BE2C (cell line): ENCODE data around the gene SEMA3A. TPM values are rescaled to one million over a fixed set of nuclear protein-coding genes. Genes with fewer than 3 reads are reported as not detected.
"Not testable (repeated sequence)": the region's sequence is repeated elsewhere in the genome, so short reads cannot be mapped to it uniquely, and the experiment has no call there.

ENCODE experiments used
- DNase-seq: peaks from one replicate; pipeline ENCODE4 v3.0.0-alpha.2; 2020
- H3K27me3 ChIP-seq: fragments of 250-450 bp; sonication (Bioruptor Pico); 2 replicates; pipeline ENCODE4 v1.5.1; 2020; ENCODE audit warnings: mild to moderate bottlenecking
- H3K36me3 ChIP-seq: fragments of 250-450 bp; sonication (Bioruptor Pico); 2 replicates; pipeline ENCODE4 v1.5.1; 2020; ENCODE audit warnings: mild to moderate bottlenecking
- H3K4me1 ChIP-seq: fragments of 250-450 bp; sonication (Bioruptor Pico); 2 replicates; pipeline ENCODE4 v1.5.1; 2020
- H3K4me3 ChIP-seq: 2 replicates; pipeline ENCODE4 v1.5.1; 2011; ENCODE audit warnings: low read depth, low read length
- H3K9me3 ChIP-seq: fragments of 250-450 bp; sonication (Bioruptor Pico); 2 replicates; pipeline ENCODE4 v1.5.1; 2020
- CTCF ChIP-seq: IDR thresholded peaks from 2 replicates; pipeline ENCODE4 v1.5.1; 2012; ENCODE audit warnings: mild to moderate bottlenecking, low read depth, low read length
- polyA plus RNA-seq: library from polyadenylated mRNA; unstranded; fragments of >200 nt; gene quantifications from one replicate; pipeline ENCODE4 v1.2.1, GENCODE V29; 2012; ENCODE audit warnings: low read depth, missing spikeins; ENCODE audit not compliant: insufficient read length, insufficient read depth

Gene SEMA3A
- polyA plus RNA-seq = 51.7 TPM

DNA sequence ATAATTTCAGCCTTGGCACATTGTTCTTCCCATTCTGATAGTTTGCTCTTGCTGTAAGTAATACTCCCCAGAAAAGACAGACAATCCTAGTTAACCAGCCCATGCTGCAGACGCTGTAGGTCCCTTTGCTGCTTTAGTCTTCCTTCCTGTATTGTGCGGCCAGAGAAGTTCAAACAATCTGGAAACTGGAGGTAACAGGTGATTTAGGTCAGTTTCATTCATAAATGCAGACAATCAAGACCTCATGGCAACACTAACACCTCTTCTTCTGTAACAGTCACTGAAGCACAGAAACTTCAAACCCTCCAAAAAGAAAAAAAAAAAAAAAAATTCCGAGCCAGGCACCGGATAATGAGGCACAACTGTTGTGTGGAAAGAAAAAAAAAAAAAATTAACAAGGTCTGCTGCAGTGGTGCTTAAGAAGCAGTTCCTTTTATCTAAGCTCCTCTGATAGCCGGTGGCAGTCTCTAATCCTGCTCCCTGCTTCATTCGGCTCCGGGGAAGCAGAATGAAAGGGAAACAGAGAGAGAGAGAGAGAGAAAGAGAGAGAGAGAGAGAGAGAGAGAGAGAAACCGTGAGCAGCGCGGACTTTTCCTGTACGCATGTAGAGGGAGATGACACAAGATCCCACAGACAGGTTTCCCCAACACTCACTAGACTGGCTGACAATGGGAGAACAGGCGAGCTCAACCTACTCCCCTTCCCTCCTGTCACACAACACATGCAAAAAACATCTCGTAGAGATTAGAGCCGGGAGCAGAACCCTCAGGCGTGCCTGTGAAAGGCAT lies at the start of gene SEMA3A:
Gene SEMA3A (minus strand): TSS at position 306 of the 788 bp plus-strand sequence. CDS start 203 bp downstream, at position 103.
- DNase-seq = peak; percentile 54
- no peaks in the 10 kb centered on the region for H3K27me3 ChIP-seq
- TF ChIP-seq CTCF = no peak

DNA sequence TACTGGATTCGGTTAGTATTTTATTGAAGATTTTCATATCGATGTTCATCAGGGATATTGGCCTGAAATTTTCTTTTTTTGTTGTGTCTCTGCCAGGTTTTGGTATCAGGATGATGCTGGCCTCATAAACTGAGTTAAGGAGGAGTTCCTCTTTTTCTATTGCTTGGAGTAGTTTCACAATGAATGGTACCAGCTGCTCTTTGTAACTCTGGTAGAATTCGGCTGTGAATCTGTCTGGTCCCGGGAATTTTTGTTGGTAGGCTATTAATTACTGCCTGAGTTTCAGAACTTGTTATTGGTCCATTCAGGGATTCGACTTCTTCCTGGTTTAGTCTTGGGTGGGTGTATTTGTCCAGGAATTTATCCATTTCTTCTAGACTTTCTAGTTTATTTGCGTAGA lies 48.4 kb upstream of the SEMA3A start:
- not testable (repeated sequence) for H3K36me3 ChIP-seq, H3K27me3 ChIP-seq, H3K4me1 ChIP-seq, DNase-seq, H3K9me3 ChIP-seq, H3K4me3 ChIP-seq

More for the DNA sequence above, at the start of gene SEMA3A:
- peaks cover 5% of the 10 kb centered on the region; the same call in 1 of the 2 replicates for H3K4me1 ChIP-seq
- H3K4me3 ChIP-seq = peak within 1 kb of the TSS; percentile 69
- no peaks in the 10 kb centered on the region for H3K9me3 ChIP-seq
- H3K36me3 ChIP-seq = no peaks in the 10 kb centered on the region

GRCh38 chr7:84238596-84238995 lies 44.0 kb upstream of the SEMA3A start:
- DNase-seq = no peak
- Histone ChIP-seq H3K9me3 (no peaks in the 10 kb centered on the region), H3K36me3 (no peaks in the 10 kb centered on the region), H3K27me3 (no peaks in the 10 kb centered on the region), H3K4me1 (no peaks in the 10 kb centered on the region), H3K4me3 (no peak overlapping the region)
- no peak for TF ChIP-seq CTCF

GRCh38 chr7:84237533-84238173 lies 43.1 kb upstream of the SEMA3A start:
- Histone ChIP-seq H3K4me1 (no peaks in the 10 kb centered on the region), H3K36me3 (no peaks in the 10 kb centered on the region), H3K9me3 (no peaks in the 10 kb centered on the region), H3K27me3 (no peaks in the 10 kb centered on the region), H3K4me3 (no peak overlapping the region)
- TF ChIP-seq CTCF = no peak
- DNase-seq = no peak

GRCh38 chr7:84236398-84236797 lies 41.8 kb upstream of the SEMA3A start:
- TF ChIP-seq CTCF = no peak
- Histone ChIP-seq H3K9me3 (no peaks in the 10 kb centered on the region), H3K4me3 (no peak overlapping the region), H3K27me3 (no peaks in the 10 kb centered on the region), H3K4me1 (no peaks in the 10 kb centered on the region), H3K36me3 (no peaks in the 10 kb centered on the region)
- no peak for DNase-seq

DNA sequence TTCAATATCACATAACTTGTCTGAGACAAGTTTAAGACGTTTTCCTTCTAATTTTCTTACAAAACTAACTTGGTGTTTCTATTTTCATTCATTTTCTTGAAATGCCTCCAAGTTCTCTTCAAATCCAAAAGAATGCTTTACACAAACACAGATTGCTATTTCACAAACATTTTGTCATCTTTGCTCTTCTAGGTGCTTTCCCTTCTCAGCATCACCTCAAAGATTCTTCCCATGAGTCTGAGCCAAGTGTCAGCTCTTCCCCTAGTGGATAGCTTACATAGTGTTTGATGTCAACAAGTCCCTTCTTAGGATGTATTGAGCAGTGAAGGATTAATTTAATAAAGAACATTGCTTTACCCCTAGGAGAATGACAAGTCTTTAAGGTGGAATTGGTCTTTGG lies 38.1 kb upstream of the SEMA3A start:
- no peak for DNase-seq

More for the DNA sequence above, 38.1 kb upstream of the SEMA3A start:
- TF ChIP-seq CTCF = peak; percentile 10; the same call in 1 of the 2 replicates
- Histone ChIP-seq H3K27me3 (no peaks in the 10 kb centered on the region), H3K9me3 (no peaks in the 10 kb centered on the region), H3K4me3 (no peak overlapping the region), H3K4me1 (no peaks in the 10 kb centered on the region; the same call in 1 of the 2 replicates), H3K36me3 (no peaks in the 10 kb centered on the region)
